OCI-LY7 (cell line): Measurements from ENCODE around the gene C2CD3.

Source experiments
- CTCF ChIP-seq: fragments of 200-600 bp; sonication (generic); conservative IDR thresholded peaks from 2 replicates; pipeline ENCODE4 v1.5.1; 2014; ENCODE audit warnings: mild to moderate bottlenecking, antibody characterized with exemption, low read length, moderate library complexity, mixed read lengths
- EZH2phosphoT487 ChIP-seq: fragments of 200-600 bp; sonication (generic); IDR thresholded peaks from 2 replicates; pipeline ENCODE4 v1.6.1; 2018; ENCODE audit warnings: low read depth, borderline replicate concordance, mild to moderate bottlenecking, mixed run types, antibody characterized with exemption, low read length, moderate library complexity, mixed read lengths

DNA sequence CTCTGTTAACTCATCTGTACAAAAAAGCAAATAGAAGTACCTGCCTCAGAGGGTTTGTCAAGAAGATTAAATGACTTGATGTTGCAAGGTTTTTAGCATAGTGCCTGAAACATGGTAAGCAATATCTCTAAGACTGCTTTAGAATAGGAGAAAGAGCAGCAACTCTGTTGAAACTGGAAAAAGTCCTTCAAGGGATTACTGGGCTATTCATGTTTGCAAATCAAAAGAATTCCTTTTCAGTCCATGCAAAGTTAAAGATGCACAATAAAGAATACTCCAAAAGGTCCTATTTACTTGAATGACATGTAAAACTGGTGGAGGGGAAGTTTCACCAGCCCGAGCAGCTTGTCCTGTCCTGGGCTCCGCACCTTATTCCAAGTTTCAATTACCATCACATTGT, 70.6 kb downstream of the C2CD3 start:
- TF ChIP-seq CTCF (no peak), EZH2phosphoT487 (no peak)
